Karpas-422 (cell line): ENCODE data around the gene CHRNA4. TPM values are rescaled to one million over a fixed set of nuclear protein-coding genes. Genes with fewer than 3 reads are reported as not detected.

Source experiments
- DNase-seq: peaks from one replicate; pipeline ENCODE4 v3.0.0-alpha.2; 2015
- H2AFZ ChIP-seq: fragments of 200-600 bp; sonication (generic); 2 replicates; pipeline ENCODE4 v1.6.1; 2014; ENCODE audit warnings: antibody characterized with exemption, low read length, mixed read lengths
- H3K27ac ChIP-seq: fragments of 200-600 bp; sonication (generic); 2 replicates; pipeline ENCODE4 v1.5.1; 2014; ENCODE audit warnings: mild to moderate bottlenecking, low read length, moderate library complexity
- H3K27me3 ChIP-seq: fragments of 200-600 bp; sonication (generic); 2 replicates; pipeline ENCODE4 v1.6.1; 2014; ENCODE audit warnings: low read length, mixed read lengths
- H3K36me3 ChIP-seq: fragments of 200-600 bp; sonication (generic); 2 replicates; pipeline ENCODE4 v1.6.1; 2014; ENCODE audit warnings: low read length, mixed read lengths; ENCODE audit not compliant: insufficient read depth
- H3K4me1 ChIP-seq: fragments of 200-600 bp; sonication (generic); 2 replicates; pipeline ENCODE4 v1.6.1; 2014; ENCODE audit warnings: mild to moderate bottlenecking, low read length, mixed read lengths
- H3K4me2 ChIP-seq: fragments of 200-600 bp; sonication (generic); 2 replicates; pipeline ENCODE4 v1.6.1; 2014; ENCODE audit warnings: low read length, low read depth, mild to moderate bottlenecking; ENCODE audit not compliant: poor library complexity, severe bottlenecking
- H3K4me3 ChIP-seq: fragments of 200-600 bp; sonication (generic); 2 replicates; pipeline ENCODE4 v1.5.1; 2014; ENCODE audit warnings: mild to moderate bottlenecking, antibody characterized with exemption, low read length, mixed read lengths
- H3K79me2 ChIP-seq: fragments of 200-600 bp; sonication (generic); 2 replicates; pipeline ENCODE4 v1.6.1; 2014; ENCODE audit warnings: mild to moderate bottlenecking, low read length, mixed read lengths
- H3K9ac ChIP-seq: fragments of 200-600 bp; sonication (generic); 2 replicates; pipeline ENCODE4 v1.6.0; 2014; ENCODE audit warnings: low read length
- H3K9me2 ChIP-seq: fragments of 200-600 bp; sonication (generic), shearing (Covaris generic); replicated peaks from 2 replicates; pipeline ENCODE4 v1.6.0; 2014; ENCODE audit warnings: mild to moderate bottlenecking, low read length, moderate library complexity; ENCODE audit not compliant: insufficient read depth
- H3K9me3 ChIP-seq: fragments of 300-700, 200-600 bp; sonication (generic); 2 replicates; pipeline ENCODE4 v1.6.1; 2014; ENCODE audit warnings: low read length, mixed read lengths
- H4K20me1 ChIP-seq: fragments of 200-600 bp; sonication (generic); 2 replicates; pipeline ENCODE4 v1.6.1; 2014; ENCODE audit warnings: mild to moderate bottlenecking, antibody characterized with exemption, low read length, low read depth; ENCODE audit not compliant: insufficient read depth
- total RNA-seq: library from RNA; depleted of rRNA; stranded (reverse); fragments of >200 nt; shearing (Covaris generic); gene quantifications from 2 replicates; pipeline ENCODE4 v1.2.3, GENCODE V29; 2014; ENCODE audit warnings: low replicate concordance

The CHRNA4 gene
- total RNA-seq, 1 experiment from 2014 or later: not detected

DNA sequence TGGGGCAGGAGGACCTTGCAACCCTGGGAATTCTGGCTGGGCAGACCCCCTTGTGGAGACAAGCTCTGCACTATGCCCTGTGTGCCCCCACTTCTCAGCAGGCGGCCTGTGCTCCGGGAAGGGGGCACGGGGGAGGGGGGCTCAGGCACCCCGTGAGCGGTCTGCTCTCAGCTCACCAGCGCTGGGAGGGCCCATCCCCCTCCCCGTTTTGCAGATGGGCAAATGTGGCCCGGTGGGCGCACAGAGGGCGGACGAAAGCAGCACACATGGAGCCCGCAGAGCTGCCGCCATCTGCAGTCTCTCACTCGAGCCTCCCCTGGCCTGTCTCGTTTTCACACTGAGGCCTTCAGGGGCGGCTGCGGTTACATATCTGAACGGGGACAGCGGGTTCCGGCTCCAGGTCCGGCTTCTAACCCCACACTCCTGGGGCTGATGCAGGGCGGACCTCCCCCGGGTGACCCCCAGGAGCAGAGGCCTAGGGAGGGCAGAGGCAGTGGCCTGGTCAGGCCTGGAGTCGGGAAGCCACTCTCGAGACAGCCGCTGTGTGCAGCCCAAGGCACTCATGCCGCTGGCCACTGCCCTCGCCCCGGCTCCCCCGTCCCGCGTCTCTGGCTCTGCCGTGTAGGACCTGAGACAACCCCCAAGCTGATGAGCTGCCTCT, 13.9 kb downstream of the CHRNA4 start:
- Histone ChIP-seq H3K9ac (no peak overlapping the region), H3K27me3 (no peaks in the 10 kb centered on the region), H3K27ac (no peak overlapping the region), H4K20me1 (no peaks in the 10 kb centered on the region), H3K4me2 (no peak overlapping the region), H3K36me3 (no peaks in the 10 kb centered on the region), H3K9me2 (no peaks in the 10 kb centered on the region), H3K4me1 (no peaks in the 10 kb centered on the region), H3K79me2 (no peaks in the 10 kb centered on the region), H3K9me3 (no peaks in the 10 kb centered on the region; the same call in 1 of the 2 replicates), H2AFZ (no peak overlapping the region), H3K4me3 (no peak overlapping the region)
- no peak for DNase-seq

DNA sequence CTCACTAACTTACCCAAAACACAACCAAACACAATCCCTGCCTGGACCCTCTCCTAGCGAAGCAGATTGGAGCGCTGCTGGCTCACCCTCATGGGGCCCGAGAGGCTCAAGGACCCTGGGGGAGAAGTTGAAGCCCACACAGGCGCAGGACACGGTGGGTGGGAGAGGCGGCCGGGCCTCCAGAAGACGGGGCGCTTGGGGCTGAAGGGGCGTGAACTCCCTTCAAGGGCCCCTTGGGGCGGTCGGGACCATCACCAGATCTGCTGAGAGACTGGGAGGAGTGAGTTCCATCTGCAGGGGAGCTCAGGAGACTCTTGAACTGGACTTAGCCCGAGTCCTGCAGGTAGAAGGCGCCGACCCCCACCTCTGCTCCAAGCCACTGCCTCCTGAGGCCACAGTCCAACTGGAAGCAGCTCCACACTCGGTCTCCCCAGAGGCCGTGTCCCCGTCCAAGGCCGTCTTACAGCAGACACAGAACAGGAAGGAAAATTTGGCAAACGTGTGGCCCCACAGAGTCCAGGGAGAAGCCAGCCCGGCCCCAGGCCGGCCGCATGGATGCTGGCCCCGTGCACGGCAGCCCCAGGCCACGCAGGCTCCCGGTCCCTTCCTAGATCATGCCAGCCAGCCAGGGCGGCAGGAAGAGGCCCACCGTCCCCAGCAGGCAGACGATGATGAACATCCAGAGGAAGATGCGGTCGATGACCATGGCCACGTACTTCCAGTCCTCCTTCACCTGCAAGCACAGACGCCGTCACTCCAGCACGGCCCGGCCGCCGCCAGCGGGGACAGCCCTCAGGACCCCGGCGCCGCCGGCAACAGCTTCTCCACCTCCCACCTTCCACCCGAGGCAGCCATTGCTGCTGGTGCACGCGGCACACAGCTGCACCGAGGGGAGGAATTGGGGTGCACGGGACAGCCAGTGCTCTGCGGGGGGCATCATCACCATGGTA, 14.7 kb downstream of the CHRNA4 start:
- no peak overlapping the region for H3K27ac ChIP-seq
- H3K4me3 ChIP-seq: no peak overlapping the region
- H3K9me2 ChIP-seq: no peaks in the 10 kb centered on the region
- no peaks in the 10 kb centered on the region for H3K27me3 ChIP-seq
- H3K9me3 ChIP-seq: no peaks in the 10 kb centered on the region; the same call in 1 of the 2 replicates
- no peak overlapping the region for H2AFZ ChIP-seq
- no peak for DNase-seq
- no peak overlapping the region for H3K9ac ChIP-seq
- no peaks in the 10 kb centered on the region for H4K20me1 ChIP-seq
- H3K4me2 ChIP-seq: no peak overlapping the region
- no peaks in the 10 kb centered on the region for H3K36me3 ChIP-seq
- H3K79me2 ChIP-seq: no peaks in the 10 kb centered on the region
- no peaks in the 10 kb centered on the region for H3K4me1 ChIP-seq

DNA sequence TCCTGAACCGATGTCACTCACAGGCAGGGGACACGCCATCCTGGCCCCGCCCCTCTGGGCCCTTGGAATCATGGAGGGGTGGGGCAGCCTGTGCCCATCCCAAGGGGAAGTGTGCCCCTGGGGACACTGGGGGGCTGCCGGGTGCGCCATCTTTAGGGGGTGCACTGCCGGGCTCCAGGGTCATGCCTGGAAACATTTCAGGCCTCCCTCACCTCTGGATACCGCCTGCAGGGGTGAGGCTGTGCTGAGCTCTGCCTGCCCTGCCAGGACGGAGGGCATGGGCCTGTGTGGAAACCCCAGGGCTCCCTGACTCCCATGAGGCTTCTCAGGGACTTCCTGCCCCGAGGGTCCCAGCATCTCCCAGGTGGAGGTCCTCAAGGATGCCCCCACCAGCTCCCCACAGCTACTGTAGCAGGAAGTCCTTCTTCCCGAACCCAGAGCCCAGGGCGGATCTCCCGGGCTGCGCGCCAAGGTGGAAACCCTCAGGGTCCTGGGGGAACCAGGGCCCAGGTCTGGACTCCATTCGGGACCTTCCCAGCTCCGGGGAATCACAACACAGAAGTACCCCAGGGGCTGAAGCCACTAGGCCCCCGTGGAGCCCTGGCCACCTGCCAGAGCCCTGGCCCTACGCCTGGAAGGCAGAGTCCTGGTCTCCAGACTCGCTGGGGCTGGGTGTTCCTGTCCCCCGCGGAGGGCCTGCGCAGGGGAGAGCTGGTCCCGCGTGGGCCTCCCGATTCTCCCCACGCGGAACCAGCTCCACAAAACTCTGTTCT, 15.6 kb downstream of the CHRNA4 start:
- Histone ChIP-seq H3K9me2 (no peaks in the 10 kb centered on the region), H3K27me3 (no peaks in the 10 kb centered on the region), H4K20me1 (no peaks in the 10 kb centered on the region), H3K4me3 (no peak overlapping the region), H3K79me2 (no peaks in the 10 kb centered on the region), H3K36me3 (no peaks in the 10 kb centered on the region), H3K27ac (no peak overlapping the region), H2AFZ (no peak overlapping the region), H3K9me3 (no peaks in the 10 kb centered on the region; the same call in 1 of the 2 replicates), H3K9ac (no peak overlapping the region), H3K4me1 (no peaks in the 10 kb centered on the region), H3K4me2 (no peak overlapping the region)
- no peak for DNase-seq

DNA sequence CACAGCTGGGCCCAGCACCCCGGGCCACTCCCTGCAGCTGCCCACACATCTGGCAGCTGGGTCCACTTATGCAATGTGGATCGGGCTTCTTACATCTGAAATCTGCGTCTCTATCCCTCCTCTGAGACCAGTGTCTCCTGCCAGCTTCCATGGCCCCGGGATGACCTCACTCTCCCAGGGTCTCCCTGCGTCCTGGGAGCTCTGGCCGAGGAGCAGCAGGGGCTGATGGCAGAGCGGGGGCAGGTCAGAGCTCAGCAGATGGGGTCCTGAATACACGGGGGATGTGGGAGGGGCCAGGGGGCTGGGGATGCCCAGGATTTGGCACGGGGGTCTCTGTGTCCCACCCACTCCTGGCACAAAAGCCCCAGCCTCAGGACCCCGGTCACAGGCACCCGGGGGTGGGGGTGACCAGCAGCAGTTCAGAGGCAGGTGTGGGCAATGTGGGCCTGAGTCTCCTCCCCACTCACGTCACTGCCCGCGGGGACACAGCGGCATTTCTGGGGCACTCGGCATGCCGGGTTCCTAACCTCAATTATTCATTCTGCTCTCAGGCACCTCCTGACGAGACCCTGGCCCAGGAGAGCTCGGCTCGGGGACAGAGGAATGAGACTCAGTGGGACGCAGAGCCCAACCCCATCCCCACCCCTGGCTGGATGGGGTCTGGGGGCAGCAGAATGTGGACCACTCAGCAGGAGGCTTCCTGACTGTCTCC, 16.4 kb downstream of the CHRNA4 start:
- Histone ChIP-seq H3K4me2 (no peak overlapping the region), H3K79me2 (no peaks in the 10 kb centered on the region), H4K20me1 (no peaks in the 10 kb centered on the region), H2AFZ (no peak overlapping the region), H3K9ac (no peak overlapping the region), H3K9me2 (no peaks in the 10 kb centered on the region), H3K4me3 (no peak overlapping the region), H3K27me3 (no peaks in the 10 kb centered on the region), H3K9me3 (no peaks in the 10 kb centered on the region), H3K27ac (no peak overlapping the region), H3K36me3 (no peaks in the 10 kb centered on the region), H3K4me1 (no peaks in the 10 kb centered on the region)
- no peak for DNase-seq

DNA sequence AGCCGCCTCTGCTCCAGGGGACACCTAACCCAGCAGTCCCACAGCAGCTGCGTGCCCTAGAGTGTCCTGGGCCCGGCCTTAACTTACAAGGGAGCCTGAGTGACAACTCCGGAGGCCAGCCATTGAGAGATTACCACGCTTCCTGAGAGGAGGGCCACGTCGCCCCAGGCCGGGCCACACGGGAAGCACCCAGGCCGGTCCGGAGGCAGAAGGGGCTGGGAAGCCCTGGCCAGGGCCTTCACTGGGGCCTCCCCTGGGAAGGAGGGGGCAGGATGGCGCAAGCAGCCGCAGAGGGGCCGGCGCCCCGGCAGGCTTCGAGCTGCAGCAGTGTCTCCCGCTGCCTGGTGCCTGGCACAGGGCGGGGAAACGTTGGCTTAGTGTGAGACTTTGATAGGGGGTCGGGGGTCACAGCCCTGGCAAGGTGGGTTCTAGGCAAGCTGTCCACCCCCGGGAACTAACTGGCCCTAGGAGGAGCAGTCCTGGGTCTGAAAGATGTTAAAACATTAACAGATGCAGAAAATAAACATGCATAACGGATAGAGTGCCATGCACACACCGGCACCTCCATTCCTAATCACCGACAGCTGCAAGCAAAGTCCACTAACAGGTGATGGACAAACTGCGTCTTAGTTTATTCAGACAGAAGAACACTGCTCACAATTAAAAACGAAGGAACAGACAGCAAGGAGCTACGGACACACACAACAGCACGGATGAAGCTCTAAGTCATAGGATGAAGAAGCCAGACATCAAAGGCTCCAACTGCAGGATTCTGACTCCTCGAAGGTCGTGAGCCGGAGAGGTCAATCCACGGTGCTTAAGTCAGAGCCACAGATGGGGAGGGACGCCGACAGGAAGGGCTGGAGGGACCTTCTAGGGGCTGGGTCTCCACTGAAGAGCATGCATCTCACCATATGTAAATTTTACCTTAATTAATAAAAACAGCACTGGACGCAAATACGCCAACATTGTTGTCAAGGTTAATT, 17.4 kb downstream of the CHRNA4 start:
- no peaks in the 10 kb centered on the region for H3K27me3 ChIP-seq
- H2AFZ ChIP-seq: no peak overlapping the region
- no peaks in the 10 kb centered on the region for H3K9me2 ChIP-seq
- H3K9me3 ChIP-seq: no peaks in the 10 kb centered on the region
- no peak overlapping the region for H3K9ac ChIP-seq
- no peak for DNase-seq
- H4K20me1 ChIP-seq: no peaks in the 10 kb centered on the region
- no peak overlapping the region for H3K4me3 ChIP-seq
- H3K4me2 ChIP-seq: no peak overlapping the region
- no peaks in the 10 kb centered on the region for H3K4me1 ChIP-seq
- H3K36me3 ChIP-seq: no peaks in the 10 kb centered on the region
- H3K27ac ChIP-seq: no peak overlapping the region
- H3K79me2 ChIP-seq: no peaks in the 10 kb centered on the region

DNA sequence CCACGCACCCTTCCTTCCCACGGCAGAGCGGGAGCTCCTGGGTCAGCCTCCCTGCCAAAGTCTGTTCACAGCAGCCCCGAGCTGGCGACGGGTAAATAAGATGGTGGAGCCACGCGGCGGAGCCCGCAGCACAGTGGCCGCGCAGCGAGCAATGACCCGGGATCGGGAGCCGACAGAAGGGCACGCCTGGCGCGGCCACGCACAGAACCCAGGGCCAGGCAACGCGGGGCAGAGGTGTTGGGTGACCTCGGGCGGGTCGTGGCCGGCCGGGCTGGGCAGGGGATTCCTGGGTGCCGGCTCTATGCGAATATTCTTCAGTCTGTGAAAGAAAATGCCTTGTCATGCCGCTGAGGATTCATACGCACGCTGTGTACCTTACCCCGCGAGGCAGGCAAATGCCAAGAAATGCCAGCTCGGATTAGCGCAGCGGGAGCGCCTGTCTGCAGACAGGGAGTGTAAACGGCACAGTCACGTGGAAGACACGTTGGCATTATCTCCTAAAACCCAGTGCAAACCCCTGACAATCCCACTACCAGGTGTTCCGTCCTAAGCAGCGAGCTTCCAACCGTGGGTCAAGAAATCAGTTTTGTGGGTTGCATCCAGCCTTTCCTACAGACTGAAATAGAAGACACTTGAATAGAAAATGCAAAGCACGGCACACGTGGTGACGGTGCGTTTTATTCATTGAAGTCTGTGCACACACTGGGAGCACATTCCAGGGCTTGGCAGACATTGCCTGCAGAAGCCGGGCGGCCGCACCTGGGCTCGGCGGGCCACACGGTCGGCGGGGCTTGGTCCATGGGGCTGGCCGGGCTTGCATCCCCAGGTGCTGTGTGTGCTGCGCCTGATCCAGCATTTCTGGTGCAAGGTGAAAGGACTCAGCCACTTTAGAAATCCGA, 18.3 kb downstream of the CHRNA4 start:
- no peaks in the 10 kb centered on the region for H3K27me3 ChIP-seq
- H3K36me3 ChIP-seq: no peaks in the 10 kb centered on the region

More for the DNA sequence above, 18.3 kb downstream of the CHRNA4 start:
- H3K9me3 ChIP-seq: no peaks in the 10 kb centered on the region
- no peaks in the 10 kb centered on the region for H4K20me1 ChIP-seq
- H3K4me3 ChIP-seq: no peak overlapping the region
- H3K4me2 ChIP-seq: no peak overlapping the region
- no peaks in the 10 kb centered on the region for H3K9me2 ChIP-seq
- no peak overlapping the region for H2AFZ ChIP-seq
- DNase-seq: no peak
- no peak overlapping the region for H3K27ac ChIP-seq
- no peaks in the 10 kb centered on the region for H3K79me2 ChIP-seq
- no peaks in the 10 kb centered on the region for H3K4me1 ChIP-seq
- no peak overlapping the region for H3K9ac ChIP-seq
